ENCODE measurements around the gene EPAS1. TPM values are rescaled to one million over a fixed set of nuclear protein-coding genes. Genes with fewer than 3 reads are reported as not detected.

The EPAS1 gene
- polyA plus RNA-seq, 5 donors: 189 to 276 (median 216) TPM

GRCh38 chr2:46435353-46435752 is 138.1 kb downstream of the EPAS1 start:
- no peak for DNase-seq

- DNase-seq: no peak
Measured at GRCh38 chr2:46435796-46436360, 138.7 kb downstream of the EPAS1 start.

Other genes with a start within 250 kb of the EPAS1 start
- not detected for gene TMEM247, start 182.2 kb downstream of the EPAS1 start, polyA plus RNA-seq (ENCODE audit: insufficient read depth in 1 of 5, insufficient read length in 5 of 5, low replicate concordance in 1 of 5)
- gene RHOQ, start 245.1 kb downstream of the EPAS1 start, polyA plus RNA-seq (ENCODE audit: insufficient read depth in 1 of 5, insufficient read length in 5 of 5, low replicate concordance in 1 of 5): 10 to 100 TPM; 51.9 to 69.9 (median 60.7) TPM
- gene ATP6V1E2, start 245.2 kb downstream of the EPAS1 start, polyA plus RNA-seq (ENCODE audit: insufficient read depth in 1 of 5, insufficient read length in 5 of 5, low replicate concordance in 1 of 5): 1 to 10 TPM; 2.9 to 5.9 (median 5.1) TPM

All from right lung (tissue), 5 donors.